ENCODE measurements around the gene KRTAP12-3.

The KRTAP12-3 gene

DNA sequence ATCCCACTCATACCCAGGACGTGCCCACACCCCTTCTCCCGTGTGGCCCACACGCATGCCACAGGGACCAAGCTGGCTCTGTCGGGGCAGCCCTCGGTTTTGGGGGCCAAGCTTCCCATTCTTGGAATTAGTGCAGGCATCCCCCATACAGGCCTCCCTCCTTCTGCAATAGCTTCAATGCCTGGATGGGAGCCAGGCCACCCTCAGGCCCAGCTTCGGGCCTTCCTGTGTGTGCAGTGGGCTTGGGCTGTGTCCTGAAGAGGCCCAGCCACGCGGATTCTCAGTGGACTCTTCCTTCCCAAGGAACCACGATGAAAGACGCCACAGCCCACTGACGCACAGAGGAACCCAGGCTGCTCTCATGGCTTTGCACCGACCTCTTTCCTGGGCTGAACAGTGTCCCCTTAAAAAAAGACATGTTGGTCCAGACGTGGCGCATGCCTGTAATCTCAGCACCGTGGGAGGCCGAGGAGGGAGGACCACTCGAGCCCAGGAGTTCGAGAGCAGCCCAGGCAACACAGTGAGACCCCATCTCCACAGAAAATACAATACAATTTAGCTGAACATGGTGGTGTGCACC is 8.1 kb upstream of the KRTAP12-3 start:
- TF ChIP-seq, protein P1, sequence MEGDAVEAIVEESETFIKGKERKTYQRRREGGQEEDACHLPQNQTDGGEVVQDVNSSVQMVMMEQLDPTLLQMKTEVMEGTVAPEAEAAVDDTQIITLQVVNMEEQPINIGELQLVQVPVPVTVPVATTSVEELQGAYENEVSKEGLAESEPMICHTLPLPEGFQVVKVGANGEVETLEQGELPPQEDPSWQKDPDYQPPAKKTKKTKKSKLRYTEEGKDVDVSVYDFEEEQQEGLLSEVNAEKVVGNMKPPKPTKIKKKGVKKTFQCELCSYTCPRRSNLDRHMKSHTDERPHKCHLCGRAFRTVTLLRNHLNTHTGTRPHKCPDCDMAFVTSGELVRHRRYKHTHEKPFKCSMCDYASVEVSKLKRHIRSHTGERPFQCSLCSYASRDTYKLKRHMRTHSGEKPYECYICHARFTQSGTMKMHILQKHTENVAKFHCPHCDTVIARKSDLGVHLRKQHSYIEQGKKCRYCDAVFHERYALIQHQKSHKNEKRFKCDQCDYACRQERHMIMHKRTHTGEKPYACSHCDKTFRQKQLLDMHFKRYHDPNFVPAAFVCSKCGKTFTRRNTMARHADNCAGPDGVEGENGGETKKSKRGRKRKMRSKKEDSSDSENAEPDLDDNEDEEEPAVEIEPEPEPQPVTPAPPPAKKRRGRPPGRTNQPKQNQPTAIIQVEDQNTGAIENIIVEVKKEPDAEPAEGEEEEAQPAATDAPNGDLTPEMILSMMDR (IDR thresholded peaks at IDR 0.05; ENCODE audit: insufficient read depth, missing control alignments): no peak
- DNase-seq (ENCODE audit: insufficient read length, low spot score) (no peak), FAIRE-seq (no peak)

GRCh38 chr21:44650265-44650972 is 7.3 kb upstream of the KRTAP12-3 start:
- no peak for FAIRE-seq
- TF ChIP-seq, protein P1 (IDR thresholded peaks at IDR 0.05; ENCODE audit: insufficient read depth, missing control alignments): no peak
- no peak for DNase-seq (ENCODE audit: insufficient read length, low spot score)

- TF ChIP-seq, protein P1 (IDR thresholded peaks at IDR 0.05; ENCODE audit: insufficient read depth, missing control alignments): no peak
- no peak for DNase-seq (ENCODE audit: insufficient read length, low spot score)
- no peak for FAIRE-seq
Measured at GRCh38 chr21:44650973-44651675, 6.6 kb upstream of the KRTAP12-3 start.

GRCh38 chr21:44653123-44653522 is 4.6 kb upstream of the KRTAP12-3 start:
- FAIRE-seq (no peak), DNase-seq (ENCODE audit: insufficient read length, low spot score) (no peak)
- TF ChIP-seq, protein P1 (IDR thresholded peaks at IDR 0.05; ENCODE audit: insufficient read depth, missing control alignments): no peak

- TF ChIP-seq, protein P1 (IDR thresholded peaks at IDR 0.05; ENCODE audit: insufficient read depth, missing control alignments): no peak
- DNase-seq (ENCODE audit: insufficient read length, low spot score) (no peak), FAIRE-seq (no peak)
Measured at GRCh38 chr21:44653656-44654575, 3.8 kb upstream of the KRTAP12-3 start.

DNA sequence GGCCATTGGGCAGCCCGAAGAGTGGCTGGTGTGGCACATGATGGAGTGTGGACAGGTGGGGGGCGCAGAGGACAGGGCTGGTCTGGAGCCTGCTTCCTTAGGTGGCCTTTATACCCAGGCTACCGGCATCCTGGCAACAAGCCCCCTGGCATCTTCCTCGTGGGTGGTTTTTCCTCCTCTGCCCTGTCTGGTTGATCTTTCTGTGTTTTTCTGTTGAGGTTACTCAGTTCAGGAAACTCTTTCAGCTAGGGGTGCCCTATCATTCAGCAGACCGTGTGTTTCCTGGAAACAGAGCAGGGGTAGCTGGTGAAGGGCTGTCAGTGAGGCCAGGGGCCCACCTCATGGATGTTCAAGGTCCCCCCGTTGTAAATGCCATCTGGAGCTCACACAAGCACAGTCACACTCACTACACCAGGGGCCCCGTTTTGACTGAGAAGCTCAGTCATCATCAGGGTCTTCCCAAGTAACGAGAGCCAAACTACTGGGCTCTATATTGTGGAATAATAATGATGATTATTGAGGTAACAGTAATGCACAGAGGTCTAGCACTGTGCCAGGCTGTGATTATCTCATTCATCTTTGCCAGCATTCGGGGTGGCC is 3.1 kb upstream of the KRTAP12-3 start, which contains the start of gene KRTAP12-4:
Gene KRTAP12-4, minus strand, starts transcription at position 84 of the 600 bp plus-strand sequence. Its CDS starts 45 bp downstream, at position 39.
- no peak for DNase-seq (ENCODE audit: insufficient read length, low spot score)
- no peak for FAIRE-seq
- TF ChIP-seq, protein P1 (IDR thresholded peaks at IDR 0.05; ENCODE audit: insufficient read depth, missing control alignments): no peak

Data from D721Med (cell line).